ENCODE results near the gene CRISPLD2.
A peak's percentile ranks its signal among the peaks of the same experiment; 100 is the strongest.
"Not testable (repeated sequence)": the region's sequence is repeated elsewhere in the genome, so short reads cannot be mapped to it uniquely, and the experiment has no call there.

Gene CRISPLD2

DNA sequence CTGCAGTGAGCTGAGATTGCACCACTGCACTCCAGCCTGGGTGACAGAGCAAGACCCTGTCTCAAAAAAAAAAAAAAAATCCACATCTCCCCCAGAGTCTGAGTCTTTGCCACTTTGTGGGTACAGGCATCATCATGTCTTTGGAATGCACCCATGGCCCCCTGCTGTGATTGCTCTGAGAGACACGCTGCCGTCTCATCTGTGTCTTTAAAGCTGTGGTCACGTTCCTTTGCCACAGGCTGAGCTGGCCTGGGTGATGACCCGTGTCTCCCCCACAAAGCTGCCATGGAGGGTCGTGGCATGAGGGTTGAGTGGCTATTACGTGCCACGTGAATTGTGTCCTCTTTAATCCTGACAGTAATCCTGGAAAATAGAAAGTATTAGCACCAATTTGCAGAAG lies 20.2 kb downstream of the CRISPLD2 start:
- peak; percentile 60 for DNase-seq (ENCODE audit: low read depth)

GRCh38 chr16:84840687-84841627 lies 21.2 kb downstream of the CRISPLD2 start:
- no peak for DNase-seq (ENCODE audit: low read depth)

DNA sequence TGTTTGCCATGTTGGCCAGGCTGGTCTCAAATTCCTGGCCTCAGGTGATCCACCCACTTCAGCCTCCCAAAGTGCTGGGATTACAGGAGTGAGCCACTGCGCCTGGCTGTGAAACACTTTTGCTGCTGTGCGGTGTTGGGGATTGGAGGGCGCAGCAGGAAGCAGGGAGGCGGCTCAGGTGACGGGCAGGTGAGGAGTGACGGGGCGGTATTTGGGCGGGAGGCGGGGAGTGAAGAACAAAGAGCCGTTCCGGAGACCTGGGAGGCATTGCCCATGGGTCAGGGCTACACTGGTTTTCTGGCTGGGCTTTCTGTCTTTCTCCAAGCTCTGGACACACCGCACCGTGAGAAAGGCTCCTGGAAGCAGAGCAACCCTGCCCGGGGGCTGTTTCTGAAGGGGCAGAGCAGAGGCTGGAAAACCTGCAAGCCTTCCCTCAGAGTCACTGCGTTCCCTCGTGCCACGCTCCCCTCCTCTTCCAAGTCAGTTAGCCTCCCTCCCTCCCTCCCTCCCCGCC lies 22.1 kb downstream of the CRISPLD2 start:
- no peak for DNase-seq (ENCODE audit: low read depth)

DNA sequence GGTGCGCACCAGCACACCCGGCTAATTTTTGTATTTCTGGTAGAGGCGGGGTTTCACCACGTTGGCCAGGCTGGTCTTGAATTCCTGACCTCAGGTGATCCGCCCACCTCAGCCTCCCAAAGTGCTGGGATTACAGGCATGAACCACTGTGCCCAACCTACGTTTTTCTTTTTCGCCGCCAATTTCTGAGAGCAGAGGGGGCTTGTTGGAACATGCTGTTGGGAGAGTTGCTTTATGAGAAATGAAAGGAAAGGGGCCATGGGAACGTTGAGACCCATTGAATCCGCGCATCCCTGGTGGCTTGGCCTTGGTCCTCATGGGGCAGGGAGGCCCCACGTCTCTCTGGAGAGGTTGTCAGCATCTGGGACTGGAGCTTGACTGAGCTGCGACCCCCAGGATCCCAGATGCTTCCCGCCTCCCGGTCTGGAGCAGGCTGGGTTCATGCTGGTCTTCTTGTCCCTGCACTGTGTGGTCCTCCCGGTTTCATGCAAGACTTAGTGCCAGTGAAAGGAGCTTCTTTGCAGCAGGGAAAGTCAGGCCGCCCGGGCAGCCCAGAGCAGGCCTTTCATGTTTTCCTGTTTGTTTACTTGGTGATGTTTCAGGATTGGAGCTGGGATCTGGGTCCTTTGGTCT lies 22.8 kb downstream of the CRISPLD2 start:
- DNase-seq (ENCODE audit: low read depth), result no peak

GRCh38 chr16:84843149-84844048 lies 23.6 kb downstream of the CRISPLD2 start:
- no peak for DNase-seq (ENCODE audit: low read depth)

DNA sequence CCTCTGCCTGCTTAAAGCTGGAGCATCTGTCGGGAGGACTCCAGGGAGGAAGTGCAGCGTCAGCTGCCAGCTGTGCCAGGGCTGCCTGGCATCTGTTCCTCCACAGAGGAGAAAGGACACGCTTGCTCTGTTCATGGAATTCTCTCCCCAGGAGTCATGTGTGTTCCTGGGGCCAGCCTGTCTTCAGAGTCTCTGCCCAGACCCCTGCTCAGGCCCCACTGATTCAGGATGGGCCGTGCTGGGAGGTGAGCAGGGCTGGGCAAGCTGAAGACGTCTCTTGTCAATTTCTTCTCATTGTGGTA lies 24.2 kb downstream of the CRISPLD2 start:
- DNase-seq (ENCODE audit: low read depth), result no peak

DNA sequence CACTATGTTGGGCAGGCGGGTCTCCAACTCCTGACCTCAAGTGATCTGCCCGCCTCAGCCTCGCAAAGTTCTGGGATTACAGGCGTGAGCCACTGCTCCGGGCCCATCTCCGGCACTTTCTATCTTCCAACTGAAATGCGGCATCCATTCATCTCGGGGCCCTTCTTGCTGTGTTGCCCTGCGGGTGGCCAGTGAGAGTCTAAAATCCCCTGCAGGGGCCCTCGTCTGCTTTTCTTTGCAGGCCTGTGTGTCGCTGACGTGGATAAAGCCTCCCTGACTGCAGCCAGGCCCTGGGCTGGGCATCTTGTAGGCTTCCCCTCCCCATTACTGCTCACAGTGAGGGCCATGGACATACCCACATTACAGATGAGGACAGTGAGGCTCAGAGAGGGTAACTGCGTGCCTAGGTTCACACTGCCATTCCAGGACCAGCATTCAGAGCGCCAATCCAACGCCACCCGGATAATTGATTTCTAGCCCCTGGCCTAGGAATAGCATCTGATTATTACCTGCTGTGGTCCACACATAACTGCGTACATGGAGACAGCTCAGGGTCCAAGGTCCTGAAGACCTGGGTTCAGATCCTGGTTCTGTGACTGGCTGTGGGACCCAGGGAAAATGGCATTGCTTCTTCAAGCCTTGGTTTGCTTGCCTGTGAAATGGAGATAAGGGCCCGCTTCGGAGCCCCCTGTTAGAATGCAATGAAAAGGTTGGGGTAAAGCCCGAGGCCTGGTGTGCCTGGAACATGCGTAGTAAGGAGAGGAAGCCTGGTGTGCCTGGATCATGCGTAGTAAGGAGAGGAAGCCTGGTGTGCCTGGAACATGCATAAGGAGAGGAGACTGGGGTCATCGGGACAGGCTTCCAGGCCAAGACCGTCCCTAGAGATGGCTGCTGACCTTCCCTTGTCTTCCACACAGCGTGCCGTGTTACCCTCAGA lies 25.0 kb downstream of the CRISPLD2 start:
- no peak for DNase-seq (ENCODE audit: low read depth)

GRCh38 chr16:84845496-84846002 lies 25.8 kb downstream of the CRISPLD2 start:
- no peak for DNase-seq (ENCODE audit: low read depth)

- DNase-seq (ENCODE audit: low read depth), result no peak
These were observed 28.0 kb downstream of the CRISPLD2 start for GRCh38 chr16:84847564-84848355.

DNA sequence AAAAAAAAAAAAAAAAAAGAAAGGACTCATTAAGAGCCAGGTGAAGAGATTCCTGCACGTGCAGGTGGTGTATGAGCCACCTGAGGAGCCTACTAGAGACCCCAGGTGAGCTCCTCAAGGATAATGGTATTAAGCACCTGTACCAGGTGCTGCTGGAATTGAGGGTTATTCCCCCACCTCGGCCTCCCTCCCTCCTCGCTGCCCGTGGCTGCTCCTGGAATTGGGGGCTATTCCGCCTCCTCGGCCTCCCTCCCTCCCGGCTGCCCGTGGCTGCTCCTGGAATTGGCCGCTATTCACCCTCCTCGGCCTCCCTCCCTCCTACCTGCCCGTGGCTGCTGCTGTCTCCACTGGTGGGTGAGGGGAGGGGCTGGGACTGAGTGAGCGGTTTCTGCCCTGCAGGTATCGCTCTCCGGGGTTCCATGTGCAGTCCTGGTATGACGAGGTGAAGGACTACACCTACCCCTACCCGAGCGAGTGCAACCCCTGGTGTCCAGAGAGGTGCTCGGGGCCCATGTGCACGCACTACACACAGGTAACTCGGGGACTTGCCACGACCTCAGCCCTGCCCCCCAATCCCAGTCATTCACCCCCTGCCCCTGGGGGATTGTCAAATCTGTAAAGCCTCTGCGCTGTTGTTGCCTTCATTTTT lies 29.3 kb downstream of the CRISPLD2 start:
- no peak for DNase-seq (ENCODE audit: low read depth)

GRCh38 chr16:84849751-84850150 lies 30.0 kb downstream of the CRISPLD2 start:
- no peak for DNase-seq (ENCODE audit: low read depth)

- no peak for DNase-seq (ENCODE audit: low read depth)
These were observed 30.9 kb downstream of the CRISPLD2 start for GRCh38 chr16:84850714-84851113.

DNA sequence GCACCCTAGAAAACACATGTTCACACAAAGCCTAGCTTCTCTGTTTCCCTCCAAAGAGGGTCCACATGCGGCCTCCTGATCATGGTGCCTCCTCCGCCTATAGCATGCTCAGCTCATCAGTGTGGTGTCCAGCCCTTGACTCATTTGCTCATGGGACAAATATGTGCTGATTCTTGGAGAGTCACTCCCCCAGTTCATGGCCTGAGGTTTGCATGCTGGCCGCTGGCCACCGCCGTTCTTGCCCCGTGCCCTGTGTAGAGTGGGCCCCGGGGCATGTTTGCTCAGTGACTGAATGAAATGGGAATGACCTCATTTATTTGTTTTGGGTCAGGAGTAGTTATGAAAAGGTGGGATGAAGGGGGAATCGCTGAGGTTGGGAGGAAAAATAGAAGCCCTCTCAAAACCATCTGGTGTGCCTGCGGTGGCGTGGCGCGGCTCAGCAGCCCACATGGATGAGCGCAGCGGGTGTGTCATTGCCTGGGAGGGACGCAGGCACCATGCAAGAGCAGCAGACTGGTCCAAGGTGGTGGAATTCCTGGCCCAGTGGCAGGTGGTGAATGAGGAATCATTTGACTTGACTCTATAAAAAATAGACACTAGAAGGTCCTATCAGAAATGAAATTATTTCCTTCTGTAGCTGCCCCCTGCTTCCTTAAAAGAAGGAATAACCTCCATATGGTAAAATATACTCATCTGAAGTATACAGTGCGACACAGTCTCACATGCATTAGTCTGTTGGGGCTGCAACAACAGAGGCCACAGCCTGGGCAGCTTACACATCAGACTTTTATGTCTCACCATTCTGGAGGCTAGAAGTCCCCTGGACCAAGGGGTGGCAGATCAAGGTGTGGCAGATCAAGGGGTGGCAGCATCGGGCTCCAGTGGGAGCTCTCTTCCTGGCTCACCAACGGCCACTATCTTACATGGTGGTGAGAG lies 31.7 kb downstream of the CRISPLD2 start:
- peak; percentile 94 for DNase-seq (ENCODE audit: low read depth)

DNA sequence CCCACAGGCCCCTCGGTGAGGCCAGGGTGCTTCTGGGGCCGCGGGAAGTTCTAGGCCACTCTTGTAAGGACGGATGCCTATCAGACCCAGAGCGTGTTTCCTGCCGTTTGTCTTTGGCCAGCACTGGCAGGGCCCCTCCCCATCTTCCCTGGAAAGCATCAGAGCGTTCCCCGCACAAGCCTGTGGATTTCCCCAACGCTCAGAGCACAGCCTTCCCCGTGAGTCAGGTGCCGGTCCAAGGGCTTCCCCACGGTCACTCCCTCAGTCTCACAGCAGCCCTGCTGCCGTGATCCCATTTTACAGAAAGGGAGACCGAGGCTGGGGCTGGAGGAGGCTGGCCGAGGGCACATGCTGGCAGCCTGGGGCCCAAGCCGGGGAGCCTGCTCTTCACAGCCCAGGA lies 33.7 kb downstream of the CRISPLD2 start:
- DNase-seq (ENCODE audit: low read depth), result no peak

DNA sequence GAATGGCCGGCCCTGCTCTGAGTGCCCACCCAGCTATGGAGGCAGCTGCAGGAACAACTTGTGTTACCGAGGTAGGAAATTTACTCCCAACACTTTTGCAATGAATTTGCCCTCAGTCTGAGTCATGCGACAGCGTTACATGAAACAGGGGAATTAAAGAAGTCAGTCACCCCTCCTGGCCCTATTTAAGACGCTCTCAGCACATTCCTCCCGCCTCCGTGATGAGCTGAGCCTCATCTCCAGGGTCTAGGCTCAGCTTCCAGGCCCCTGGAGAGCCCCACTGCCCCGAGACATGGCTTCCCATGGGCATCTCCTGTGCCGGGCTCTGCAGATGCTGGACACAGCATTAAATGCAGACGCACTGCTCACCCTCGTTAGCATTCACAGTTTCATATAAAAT lies 35.0 kb downstream of the CRISPLD2 start:
- DNase-seq (ENCODE audit: low read depth), result no peak

GRCh38 chr16:84855435-84856202 lies 35.8 kb downstream of the CRISPLD2 start:
- not testable (repeated sequence) for DNase-seq (ENCODE audit: low read depth)

- not testable (repeated sequence) for DNase-seq (ENCODE audit: low read depth)
These were observed 36.4 kb downstream of the CRISPLD2 start for GRCh38 chr16:84856203-84856581.

DNA sequence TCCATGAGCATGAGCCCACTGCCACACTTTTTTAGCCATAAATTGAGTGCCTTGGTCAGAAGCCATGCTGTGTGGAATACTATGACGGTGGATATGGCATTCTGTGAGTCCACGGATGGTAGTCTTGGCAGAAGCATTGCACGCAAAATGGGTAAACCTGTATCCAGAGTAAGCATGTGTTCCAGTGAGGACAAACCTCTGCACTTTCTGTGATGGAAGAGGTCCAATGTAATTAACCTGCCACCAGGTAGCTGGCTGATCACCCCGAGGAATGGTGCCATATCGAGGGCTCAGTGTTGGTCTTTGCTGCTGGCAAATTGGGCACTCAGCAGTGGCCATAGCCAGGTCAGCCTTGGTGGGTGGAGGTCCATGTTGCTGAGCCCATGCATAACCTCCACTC lies 37.0 kb downstream of the CRISPLD2 start:
- DNase-seq (ENCODE audit: low read depth), result not testable (repeated sequence)

All from HS-27A (cell line).